HG03432 (cell line): ENCODE data around the gene PCDH9.
A peak's percentile ranks its signal among the peaks of the same experiment; 100 is the strongest.

Experiments used
- ATAC-seq: cut with Tn5 transposase; IDR thresholded peaks from one replicate; pipeline ENCODE4 v1.9.1; 2021; ENCODE audit warnings: mild to moderate bottlenecking, moderate library complexity; ENCODE audit not compliant: unreplicated experiment

The PCDH9 gene

DNA sequence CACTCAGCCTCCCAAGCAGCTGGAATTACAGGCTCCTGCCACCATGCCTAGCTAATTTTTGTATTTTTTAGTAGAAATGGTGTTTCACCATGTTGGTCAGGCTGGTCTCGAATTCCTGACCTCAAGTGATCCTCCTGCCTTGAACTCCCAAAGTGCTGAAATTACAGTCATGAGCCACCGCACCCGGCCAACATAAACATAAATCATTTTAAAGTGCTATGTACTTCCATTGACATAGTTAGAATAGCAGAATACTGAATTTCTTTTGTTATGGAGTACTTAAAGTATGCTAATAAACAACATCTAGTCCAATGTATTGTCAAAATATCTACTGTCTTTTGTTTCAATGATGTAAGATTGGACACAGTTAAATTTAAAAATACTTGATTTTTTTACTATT lies 539.0 kb downstream of the PCDH9 start:
- ATAC-seq: no peak

DNA sequence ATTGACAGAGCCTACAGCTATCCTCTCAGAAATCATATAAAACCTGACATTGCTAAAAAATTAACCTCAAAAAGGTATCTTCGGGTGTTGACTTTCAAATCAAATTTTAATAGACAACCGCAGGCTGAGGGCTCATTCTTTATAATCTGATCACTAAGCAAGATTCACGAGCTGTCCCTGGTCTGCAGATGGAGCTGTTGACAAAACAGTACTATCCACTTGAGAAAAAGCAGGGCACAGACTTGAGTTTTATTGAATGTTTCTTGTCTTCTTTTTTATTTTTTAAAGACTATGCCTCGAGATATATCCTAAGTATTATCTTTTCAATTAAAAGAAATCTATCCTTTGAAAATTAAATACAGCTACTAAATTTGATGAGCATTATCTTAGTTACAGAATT lies 540.5 kb downstream of the PCDH9 start:
- no peak for ATAC-seq

DNA sequence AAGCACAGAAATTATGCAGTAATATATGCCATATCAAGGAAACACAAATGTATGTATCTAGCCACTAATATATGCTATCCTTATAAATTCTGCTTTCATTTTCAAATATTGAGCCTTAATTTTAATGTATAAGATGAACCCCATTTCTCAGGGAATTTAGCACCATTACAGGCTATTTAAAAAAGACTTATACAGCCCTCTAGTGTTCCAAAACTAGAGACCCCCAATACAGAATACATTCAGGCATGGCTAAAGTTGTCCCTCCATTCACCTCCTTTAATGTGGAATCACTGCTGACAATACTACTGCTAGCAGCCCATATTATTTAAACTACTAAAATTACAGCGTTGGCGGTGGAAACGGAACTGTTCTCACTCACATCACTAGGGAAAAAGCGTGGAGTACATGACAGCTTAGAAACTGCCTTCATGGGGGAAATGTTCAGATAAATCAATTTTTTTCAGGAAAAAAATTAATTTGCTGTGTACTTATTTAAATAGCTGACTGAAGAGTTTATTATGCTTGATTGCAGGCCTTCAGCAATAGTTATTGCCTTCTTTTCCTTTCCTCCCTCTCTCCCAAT lies 541.0 kb downstream of the PCDH9 start:
- ATAC-seq: no peak

DNA sequence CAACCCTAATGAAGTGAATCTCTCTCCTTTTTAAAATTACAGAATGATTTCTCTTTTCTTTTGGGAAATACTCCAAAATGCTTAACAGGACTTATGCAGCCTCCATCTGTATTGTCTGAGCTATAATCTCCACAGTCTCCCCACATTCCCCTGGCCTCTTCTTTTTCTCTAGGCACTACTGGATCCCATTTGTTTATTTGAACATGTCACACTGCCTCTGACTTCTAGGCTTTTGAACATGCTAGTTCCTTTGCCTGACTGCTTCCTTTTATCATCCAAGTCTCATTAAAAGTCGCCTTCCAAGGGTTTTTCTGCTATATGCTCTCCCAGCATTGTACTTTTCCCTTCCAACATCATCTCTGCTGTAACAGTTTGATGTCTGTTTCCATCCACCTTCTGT lies 548.7 kb downstream of the PCDH9 start:
- no peak for ATAC-seq

DNA sequence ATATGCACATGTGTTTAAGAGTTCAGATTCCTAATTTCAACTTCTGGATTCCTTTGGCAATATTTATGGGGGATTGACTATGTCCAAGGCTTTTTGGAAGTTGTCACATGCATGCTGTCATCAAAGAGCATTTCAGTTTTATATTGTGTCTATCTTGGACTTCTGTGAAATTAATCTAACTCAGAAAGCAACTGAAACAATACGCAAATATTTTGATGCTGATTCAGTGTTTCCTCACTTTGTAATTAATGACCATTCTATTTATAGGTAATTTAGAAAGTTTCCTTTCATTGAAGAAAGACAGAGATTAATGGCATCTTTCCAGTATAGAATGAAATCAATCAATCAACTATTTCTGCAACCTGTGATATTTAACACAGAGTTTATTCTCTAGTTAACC lies 550.1 kb downstream of the PCDH9 start:
- no peak for ATAC-seq

DNA sequence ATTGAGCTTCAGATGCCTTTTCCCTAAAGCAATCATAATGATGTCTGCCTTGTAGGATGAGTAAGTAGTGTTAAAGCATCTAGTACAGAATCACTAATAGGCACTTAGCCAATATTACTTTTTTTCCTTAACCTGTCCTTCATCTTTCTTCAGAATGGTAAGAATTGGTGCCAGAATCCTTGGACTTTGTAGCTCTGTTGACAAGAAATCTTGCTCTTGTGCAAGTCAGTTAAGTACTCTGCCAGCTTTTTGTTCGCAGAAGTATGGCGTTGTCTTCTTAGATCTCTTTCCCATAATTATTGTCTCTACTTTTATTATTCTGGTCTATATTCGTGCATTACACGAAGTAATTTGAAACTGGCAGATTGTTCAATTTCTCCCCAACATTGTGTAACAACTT lies 554.5 kb downstream of the PCDH9 start:
- no peak for ATAC-seq

DNA sequence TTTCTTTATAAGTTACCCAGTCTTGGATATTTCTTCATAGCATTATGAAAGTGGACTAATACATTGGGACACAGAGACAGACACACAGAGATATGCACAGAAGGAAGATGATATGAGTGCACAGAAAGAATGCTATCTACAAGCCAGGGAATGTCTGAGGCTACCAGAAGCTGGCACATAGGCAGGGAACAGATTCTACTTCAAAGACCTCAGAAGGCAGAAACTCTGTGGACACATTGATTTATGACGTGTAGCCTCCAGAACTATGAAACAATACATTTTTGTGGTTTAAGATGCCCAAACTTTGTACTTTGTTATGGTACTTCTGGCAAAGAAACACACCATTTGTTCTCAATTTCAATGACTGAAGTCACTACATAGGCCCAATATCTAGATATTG lies 556.7 kb downstream of the PCDH9 start:
- no peak for ATAC-seq

DNA sequence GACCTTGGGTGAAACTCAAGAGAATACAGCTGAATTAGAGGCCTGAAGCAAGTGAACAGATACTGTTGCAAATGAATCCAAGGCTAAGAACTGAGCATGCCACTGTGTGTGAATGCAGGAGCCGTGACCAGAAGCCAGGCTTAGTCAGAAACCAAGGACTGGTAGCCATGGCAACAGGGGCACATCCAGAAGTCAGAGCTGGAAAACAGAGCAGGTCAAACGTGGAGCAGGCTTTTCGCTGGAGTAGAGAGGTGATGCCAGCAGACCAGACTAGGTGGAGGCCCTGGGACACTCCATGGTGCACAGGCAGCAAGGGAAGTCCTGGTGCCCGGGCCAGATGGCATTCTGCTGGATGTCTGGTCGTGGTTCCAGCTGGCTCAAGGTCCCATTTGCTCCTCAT lies 564.1 kb downstream of the PCDH9 start:
- no peak for ATAC-seq

DNA sequence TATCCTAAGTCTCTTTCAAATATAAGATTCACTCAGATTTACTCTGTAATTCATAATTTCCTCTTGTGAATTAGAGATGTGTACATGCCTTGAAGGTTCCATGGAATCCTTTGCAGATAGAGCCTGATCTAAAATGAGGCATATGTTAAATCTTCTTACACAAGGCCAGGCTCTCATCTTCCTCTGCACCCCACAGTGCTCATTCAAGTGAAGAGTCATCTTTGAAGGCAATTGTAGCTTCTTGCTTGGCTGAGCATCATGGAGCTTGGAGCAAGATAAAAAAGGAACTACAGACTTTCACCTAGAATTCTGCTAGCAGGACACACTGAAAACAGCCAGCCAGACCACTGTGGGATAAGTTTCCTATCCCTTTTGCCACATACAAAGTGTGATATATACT lies 566.4 kb downstream of the PCDH9 start:
- no peak for ATAC-seq

DNA sequence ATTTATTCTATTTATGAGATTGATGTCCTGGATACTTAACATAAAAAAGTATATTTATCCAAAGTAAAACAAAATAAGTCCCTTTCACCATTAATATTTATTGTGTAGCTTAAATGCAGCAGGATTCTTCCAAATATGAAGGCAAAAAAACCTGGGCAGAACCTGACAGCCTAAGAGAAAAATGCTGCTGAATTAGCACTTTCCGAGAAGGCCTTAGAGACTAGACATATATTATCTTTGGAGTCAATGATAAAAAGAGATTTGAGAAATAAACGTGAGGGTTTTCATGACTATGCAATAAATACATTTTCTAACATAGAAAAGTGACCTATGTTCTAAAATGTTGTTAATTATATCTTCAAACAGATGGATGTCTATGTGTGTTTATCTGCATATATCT lies 566.9 kb downstream of the PCDH9 start:
- ATAC-seq: no peak

DNA sequence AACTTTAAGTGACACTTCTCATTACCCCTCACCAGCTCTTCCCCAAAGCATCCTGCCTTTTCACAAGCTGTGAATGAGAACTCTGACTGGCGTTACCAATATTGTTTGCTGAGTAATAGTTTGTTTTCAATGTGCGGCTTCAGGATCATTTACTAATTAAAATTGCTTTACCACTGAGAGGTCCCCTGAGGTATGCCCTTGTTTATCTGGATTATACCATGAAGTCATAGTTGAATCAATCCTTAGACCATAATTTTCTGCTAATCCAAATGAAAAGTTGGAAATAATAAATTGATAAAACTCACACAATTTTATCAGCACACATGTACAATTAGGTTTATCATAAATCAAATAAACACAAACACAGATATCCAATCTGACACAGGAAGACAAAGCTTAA lies 568.8 kb downstream of the PCDH9 start:
- no peak for ATAC-seq

DNA sequence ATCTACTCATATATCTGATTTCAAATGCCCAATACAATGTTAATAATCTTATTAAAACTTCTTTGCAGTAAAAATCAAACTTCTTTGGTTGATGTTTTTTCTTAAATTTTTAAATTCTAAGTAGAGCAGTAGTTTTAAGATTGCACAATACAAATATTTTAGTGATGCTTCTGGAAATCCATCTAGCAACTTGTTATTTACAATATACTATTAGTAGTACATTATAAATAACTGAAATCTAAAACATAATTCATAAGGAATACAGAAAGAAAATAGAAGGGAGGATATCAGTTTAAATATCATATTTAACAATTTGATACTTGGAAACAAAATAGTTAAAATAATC lies 569.7 kb downstream of the PCDH9 start:
- ATAC-seq: no peak

DNA sequence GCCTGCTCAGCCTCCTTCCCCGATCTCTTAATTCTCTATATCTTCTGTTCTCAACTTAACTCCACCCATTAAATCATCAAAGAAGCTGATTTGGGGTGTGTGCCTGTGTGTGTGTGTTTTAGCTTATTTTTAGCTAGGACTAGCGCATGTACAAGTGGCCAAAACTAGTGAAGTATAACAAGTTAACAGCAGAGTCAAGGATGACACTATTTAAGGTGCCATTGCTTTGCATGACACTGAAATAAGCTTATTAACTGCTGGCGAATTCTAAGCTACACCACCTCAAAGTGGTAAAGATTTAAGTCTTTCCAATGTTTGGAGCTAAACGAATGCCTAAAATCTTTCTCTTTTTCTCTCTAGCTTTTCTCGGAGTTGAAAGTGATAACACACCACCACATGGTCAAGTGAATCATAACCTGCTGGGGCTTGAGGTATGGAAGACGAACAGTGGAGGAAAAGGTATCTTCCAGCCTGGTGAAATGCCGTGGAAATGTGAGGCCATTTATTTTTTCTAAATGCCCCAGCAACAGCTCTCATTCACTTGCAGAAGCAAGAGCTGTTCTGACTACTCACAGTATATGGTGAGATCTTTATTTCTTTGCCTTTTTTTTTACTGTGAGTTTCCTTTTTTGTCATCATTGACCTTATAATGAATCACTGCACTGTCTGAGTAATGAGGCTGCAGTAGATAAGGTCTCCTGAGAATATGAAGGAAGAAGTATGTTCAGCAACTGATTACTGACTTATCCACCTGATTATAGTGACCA lies 570.3 kb downstream of the PCDH9 start:
- peak; percentile 88 for ATAC-seq

DNA sequence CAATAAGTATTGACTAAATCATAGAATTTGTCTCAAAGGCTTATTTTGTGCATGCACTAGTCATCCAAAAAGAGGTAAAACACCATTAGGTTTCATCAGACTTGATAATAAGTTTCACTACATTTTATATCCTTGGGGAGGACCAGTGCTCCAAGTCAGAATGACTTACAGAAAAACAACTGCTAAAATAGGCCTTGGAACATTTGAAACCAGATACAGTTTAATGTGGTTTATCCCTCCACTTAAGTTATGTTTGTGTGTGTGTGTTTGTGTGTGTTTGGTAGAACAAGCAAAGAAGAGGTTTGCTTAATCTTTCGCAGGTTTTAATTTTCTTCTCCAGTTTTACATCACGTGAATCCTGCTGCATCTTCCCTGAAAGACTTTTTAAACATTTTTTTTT lies 570.9 kb downstream of the PCDH9 start:
- ATAC-seq: no peak

DNA sequence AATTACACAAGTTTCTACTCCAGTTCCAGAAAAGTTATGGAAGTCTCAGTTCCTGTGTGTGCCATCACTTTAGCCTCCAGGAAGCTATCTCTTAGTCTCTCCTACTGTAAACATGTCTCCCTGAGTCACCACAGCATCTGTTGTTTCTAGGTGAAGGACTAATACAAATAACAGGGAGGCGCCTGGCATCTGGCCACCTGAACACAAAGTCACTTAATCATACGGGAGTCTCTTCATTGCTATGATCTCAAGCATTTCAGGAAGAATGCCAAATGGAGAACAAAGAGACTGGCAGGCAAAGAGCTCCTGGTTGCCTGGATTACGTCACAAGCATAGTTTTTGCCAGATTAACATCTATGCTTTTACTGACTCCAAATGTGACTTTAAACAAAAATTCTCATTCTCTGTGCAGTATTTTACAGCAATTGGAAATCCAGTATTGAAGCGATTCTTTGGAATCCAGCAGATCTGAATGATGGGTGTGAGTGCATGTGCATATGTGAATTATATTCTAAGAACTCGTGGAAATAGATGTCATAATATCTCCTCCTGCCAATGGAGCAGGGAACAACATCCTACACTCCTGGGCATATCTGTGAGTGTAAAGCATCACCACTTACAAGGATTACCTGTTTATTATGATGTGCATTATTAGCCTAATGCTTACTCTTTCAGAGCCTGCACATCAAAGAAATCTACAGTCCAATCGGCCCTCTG lies 572.8 kb downstream of the PCDH9 start:
- ATAC-seq: no peak

DNA sequence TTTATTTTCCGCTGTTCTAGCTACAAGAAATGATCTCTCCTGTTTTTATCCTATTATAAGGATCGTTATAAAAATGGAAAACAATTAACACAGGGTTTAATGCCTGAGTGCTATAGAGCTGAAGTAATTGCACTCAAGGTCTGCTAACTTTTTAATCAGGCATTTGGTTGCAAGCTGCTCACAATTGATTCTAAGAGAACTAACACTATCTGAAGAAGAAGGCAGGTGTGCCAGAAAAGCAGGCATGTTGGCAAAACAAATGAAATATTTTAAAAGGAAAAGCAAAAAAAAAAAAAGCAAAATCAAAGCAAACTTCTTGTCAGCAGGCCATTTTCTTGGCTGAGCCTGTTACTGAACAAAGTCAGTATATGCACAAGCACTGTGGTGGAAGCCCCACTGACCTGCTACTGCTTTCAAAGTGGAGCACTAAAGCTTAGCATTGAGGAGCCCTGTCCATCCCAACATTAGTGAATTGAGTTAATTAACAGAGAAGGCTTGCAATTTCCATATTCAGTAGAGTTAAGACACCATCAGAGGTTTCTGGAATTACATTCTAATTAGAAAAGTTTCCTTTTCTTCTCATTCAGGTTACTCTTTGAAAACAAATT lies 574.2 kb downstream of the PCDH9 start:
- no peak for ATAC-seq

DNA sequence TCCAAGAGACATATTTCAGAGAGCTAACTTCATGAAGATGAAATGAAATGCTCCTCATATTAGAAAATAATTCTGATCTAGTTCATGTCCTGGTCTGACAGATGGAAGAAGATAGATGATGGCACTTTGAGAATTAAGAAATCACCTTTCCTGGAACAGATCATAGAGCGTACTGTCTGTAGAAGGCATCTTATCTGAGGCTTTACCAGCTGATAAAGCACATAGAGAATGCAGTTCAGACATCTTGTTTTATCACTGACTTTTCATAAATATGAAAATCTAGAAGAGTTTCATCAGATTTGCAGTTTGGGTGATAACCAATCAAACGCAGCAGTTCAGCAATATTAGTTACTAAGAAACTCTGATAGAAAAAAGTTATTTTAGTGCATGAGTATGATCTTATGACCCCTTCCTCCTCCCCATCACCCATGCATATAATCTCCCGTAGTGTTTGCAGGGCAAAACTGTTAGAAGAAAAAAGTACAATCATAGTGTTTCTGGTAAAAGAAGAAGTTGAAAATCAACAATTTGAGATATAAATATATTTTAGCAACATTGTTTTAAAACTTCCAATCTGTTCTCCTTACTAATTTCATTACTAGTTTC lies 585.2 kb downstream of the PCDH9 start:
- ATAC-seq: no peak

DNA sequence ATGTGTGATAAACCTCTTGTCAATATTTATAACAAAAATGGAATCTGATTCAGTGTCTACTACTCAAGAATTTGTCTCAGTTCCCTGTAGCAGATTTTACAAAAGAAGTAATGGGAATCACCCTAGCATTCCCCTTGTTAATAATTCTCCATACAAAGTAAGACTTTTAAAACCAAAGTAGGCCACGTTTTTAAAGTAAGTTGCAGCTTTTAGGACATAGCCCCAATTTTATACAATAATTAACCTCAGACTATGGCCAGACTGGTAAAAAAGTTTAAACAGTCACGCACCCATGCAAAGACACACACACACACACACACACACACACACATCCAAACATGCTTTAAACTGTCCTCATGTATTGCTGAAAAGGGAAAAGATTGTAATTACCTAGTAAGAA lies 589.9 kb downstream of the PCDH9 start:
- peak; percentile 58 for ATAC-seq

DNA sequence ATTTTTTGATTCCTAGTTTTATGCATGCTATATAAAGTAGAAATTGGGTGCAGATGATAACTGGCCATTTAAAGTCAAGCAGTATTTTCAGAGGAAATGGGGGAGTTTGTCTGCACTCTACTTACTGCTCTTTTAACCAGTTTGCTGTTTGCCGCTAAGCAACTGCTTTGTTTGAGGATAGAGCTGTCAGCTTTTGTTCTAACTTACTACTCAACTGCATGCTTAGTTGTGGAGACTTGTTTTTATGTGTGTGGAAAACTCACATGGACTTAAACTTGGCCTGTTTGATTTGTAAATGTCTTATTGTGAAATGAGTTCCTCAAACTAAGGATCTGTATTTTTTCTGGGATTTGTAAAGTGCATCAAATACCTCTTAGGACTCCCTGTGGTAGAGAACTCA lies 591.1 kb downstream of the PCDH9 start:
- no peak for ATAC-seq

DNA sequence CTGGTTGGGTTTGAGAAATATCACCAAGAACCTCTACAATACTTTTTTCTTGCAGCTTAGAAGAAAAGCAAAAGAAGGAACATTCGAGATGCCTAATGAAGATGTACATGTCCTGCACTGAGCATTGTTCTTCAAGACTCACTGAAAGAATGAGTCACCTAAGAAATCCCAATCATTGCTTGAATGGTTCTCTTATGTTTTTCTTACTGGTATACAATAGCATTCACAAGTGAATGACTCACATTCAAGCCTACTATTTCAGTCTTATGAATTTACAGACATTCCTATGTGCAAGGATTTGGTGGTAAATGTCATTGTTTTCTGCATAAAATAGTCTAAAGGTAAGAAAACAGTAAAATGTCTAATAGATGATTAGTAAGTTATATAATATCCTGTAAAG lies 594.6 kb downstream of the PCDH9 start:
- ATAC-seq: peak; percentile 47

DNA sequence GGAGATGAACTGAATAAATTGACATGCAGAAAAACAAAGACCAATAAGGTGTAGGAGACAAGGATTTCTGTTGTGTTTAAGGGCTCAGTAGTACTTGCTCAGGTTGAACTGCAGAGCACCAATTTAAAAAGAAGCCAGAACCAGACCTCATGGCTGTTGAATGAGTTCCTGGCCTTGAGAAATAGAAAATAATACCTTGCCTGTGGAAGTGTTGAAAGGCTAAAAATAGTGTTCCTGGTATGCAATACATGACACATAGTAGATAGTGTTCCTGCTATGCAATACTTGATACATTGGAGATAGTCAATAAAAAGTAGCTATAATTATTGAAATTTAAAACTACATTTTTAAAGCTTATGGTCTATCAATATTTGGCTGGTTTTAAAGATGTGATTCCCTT lies 595.8 kb downstream of the PCDH9 start:
- ATAC-seq: no peak

DNA sequence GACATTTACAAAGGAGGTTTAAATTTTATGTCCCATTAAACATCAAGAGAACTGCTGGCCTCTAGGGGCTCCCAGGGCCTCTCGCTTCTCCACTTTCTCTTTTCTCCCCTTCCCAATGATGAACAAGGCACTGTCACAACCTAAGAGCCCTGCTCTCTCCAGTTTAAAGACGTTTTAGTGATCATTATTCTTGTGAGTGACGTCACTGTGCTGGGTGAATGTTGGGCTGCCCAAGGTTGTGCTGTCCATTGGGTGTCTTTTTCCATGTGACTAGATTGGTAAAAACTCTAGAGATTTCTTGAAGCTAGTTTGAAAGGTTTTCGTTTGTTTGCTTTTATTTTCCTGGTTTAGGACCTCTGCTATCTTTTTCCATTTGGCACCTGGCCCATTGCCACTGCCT lies 602.6 kb downstream of the PCDH9 start:
- no peak for ATAC-seq
